Measurements from ENCODE around the gene IDUA. TPM values are rescaled to one million over a fixed set of nuclear protein-coding genes. Genes with fewer than 3 reads are reported as not detected.
A peak's percentile ranks its signal among the peaks of the same experiment; 100 is the strongest.

The IDUA gene
- total RNA-seq, 1 donor from 2014 or later, result 37.2 TPM

GRCh38 chr4:1013225-1014073, 26.6 kb downstream of the IDUA start:
- peaks cover 6% of the 10 kb centered on the region for H3K4me1 Mint-ChIP-seq (ENCODE audit: unreplicated experiment)
- no peaks in the 10 kb centered on the region for H3K9me3 Mint-ChIP-seq
- peaks cover 13% of the 10 kb centered on the region for H3K27me3 Mint-ChIP-seq
- peak overlapping the region; percentile 53 for H3K27ac Mint-ChIP-seq
- no peaks in the 10 kb centered on the region for H3K36me3 Mint-ChIP-seq
- no peak for DNase-seq (ENCODE audit: extremely low spot score, unreplicated experiment)
- peak overlapping the region; percentile 67 for H3K4me3 Mint-ChIP-seq
- no peak for TF ChIP-seq CTCF (conservative IDR thresholded peaks at IDR 0.05)

GRCh38 chr4:1014291-1015167, 27.7 kb downstream of the IDUA start:
- no peak for DNase-seq (ENCODE audit: extremely low spot score, unreplicated experiment)
- H3K27ac Mint-ChIP-seq, result peak overlapping the region; percentile 53
- H3K27me3 Mint-ChIP-seq, result peaks cover 5% of the 10 kb centered on the region
- no peaks in the 10 kb centered on the region for H3K36me3 Mint-ChIP-seq
- H3K9me3 Mint-ChIP-seq, result no peaks in the 10 kb centered on the region
- peak overlapping the region; percentile 67 for H3K4me3 Mint-ChIP-seq
- TF ChIP-seq CTCF (conservative IDR thresholded peaks at IDR 0.05), result no peak
- peaks cover 6% of the 10 kb centered on the region for H3K4me1 Mint-ChIP-seq (ENCODE audit: unreplicated experiment)

GRCh38 chr4:1015179-1015578, 28.3 kb downstream of the IDUA start:
- peak; percentile 65 for TF ChIP-seq CTCF (conservative IDR thresholded peaks at IDR 0.05)
- peaks cover 6% of the 10 kb centered on the region for H3K4me1 Mint-ChIP-seq (ENCODE audit: unreplicated experiment)
- no peak overlapping the region for H3K27ac Mint-ChIP-seq
- no peak overlapping the region for H3K4me3 Mint-ChIP-seq
- DNase-seq (ENCODE audit: extremely low spot score, unreplicated experiment), result no peak
- H3K36me3 Mint-ChIP-seq, result no peaks in the 10 kb centered on the region
- H3K27me3 Mint-ChIP-seq, result peaks cover 5% of the 10 kb centered on the region
- H3K9me3 Mint-ChIP-seq, result no peaks in the 10 kb centered on the region

- no peak for DNase-seq (ENCODE audit: extremely low spot score, unreplicated experiment)
- no peaks in the 10 kb centered on the region for H3K36me3 Mint-ChIP-seq
- H3K4me3 Mint-ChIP-seq, result no peak overlapping the region
- peaks cover under 1% of the 10 kb centered on the region for H3K27me3 Mint-ChIP-seq
- peaks cover 6% of the 10 kb centered on the region for H3K4me1 Mint-ChIP-seq (ENCODE audit: unreplicated experiment)
- no peak overlapping the region for H3K27ac Mint-ChIP-seq
- TF ChIP-seq CTCF (conservative IDR thresholded peaks at IDR 0.05), result no peak
- no peaks in the 10 kb centered on the region for H3K9me3 Mint-ChIP-seq
Observed at GRCh38 chr4:1015746-1016145, 28.9 kb downstream of the IDUA start.

GRCh38 chr4:1017211-1017610, 30.4 kb downstream of the IDUA start:
- H3K27ac Mint-ChIP-seq, result no peak overlapping the region
- H3K4me3 Mint-ChIP-seq, result no peak overlapping the region
- H3K4me1 Mint-ChIP-seq (ENCODE audit: unreplicated experiment), result peaks cover 6% of the 10 kb centered on the region
- H3K9me3 Mint-ChIP-seq, result no peaks in the 10 kb centered on the region
- no peaks in the 10 kb centered on the region for H3K27me3 Mint-ChIP-seq
- DNase-seq (ENCODE audit: extremely low spot score, unreplicated experiment), result no peak
- H3K36me3 Mint-ChIP-seq, result no peaks in the 10 kb centered on the region
- no peak for TF ChIP-seq CTCF (conservative IDR thresholded peaks at IDR 0.05)
